PC-3 (cell line): ENCODE data around the gene RALGPS1.

Experiments
- EZH2phosphoT487 ChIP-seq: fragments of 300-600 bp; sonication (generic); IDR thresholded peaks from 2 replicates; pipeline ENCODE4 v1.6.1; 2018; ENCODE audit warnings: mild to moderate bottlenecking, antibody characterized with exemption, low read length, borderline replicate concordance
- TF ChIP-seq, protein P1 (sequence below): fragments of 300-600 bp; sonication (generic); conservative IDR thresholded peaks from 2 replicates; pipeline ENCODE4 v1.5.1; 2017; ENCODE audit warnings: antibody characterized with exemption, low read depth, mild to moderate bottlenecking, low read length

DNA sequence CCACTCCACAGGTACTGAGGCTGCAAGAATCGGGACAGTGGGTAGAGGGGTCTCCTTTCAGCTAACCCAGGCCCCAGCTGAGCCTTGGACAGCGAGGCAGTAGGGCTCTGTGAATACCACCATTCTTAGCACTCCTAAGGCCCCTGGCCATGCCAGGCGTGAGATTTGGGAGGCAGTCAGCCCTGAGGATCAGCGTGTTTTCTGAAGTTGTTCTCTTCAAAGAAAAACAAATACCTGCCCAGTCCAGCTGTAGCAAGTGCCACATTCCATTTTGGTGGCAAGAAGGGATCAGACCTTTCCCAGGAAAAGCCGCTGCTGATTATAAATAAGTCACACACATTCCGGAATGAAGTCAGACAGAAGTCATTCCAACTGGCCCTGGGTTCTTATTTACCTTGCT, 47.8 kb downstream of the RALGPS1 start:
- TF ChIP-seq, protein P1, sequence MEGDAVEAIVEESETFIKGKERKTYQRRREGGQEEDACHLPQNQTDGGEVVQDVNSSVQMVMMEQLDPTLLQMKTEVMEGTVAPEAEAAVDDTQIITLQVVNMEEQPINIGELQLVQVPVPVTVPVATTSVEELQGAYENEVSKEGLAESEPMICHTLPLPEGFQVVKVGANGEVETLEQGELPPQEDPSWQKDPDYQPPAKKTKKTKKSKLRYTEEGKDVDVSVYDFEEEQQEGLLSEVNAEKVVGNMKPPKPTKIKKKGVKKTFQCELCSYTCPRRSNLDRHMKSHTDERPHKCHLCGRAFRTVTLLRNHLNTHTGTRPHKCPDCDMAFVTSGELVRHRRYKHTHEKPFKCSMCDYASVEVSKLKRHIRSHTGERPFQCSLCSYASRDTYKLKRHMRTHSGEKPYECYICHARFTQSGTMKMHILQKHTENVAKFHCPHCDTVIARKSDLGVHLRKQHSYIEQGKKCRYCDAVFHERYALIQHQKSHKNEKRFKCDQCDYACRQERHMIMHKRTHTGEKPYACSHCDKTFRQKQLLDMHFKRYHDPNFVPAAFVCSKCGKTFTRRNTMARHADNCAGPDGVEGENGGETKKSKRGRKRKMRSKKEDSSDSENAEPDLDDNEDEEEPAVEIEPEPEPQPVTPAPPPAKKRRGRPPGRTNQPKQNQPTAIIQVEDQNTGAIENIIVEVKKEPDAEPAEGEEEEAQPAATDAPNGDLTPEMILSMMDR = no peak
- TF ChIP-seq EZH2phosphoT487 = no peak
